ENCODE results near the gene TKFC.

DNA sequence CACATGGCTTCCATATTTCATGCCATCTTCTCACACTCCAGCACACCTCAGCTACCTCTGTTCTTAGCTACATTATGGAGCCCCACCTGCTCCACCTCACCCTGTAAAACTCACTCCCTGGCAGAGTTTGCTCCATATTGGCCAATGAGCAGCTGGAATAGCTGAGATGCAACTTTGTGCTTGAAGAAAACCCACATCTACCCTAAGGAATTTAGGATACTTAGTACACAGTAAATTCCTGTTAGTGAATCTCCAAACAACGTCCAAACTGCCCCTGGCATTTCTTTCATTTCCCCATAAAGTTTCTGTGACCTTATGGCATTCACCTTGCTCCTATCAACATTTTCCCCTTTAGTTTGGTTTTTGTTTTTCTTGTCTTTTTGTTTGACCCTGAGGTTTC, 35.7 kb upstream of the TKFC start:
- TF ChIP-seq POLR2A (IDR thresholded peaks at IDR 0.05; ENCODE audit: low read depth, low read length) (no peak), POLR2AphosphoS5 (IDR thresholded peaks at IDR 0.05; ENCODE audit: low read depth, low read length) (no peak; the same call in 1 of the 2 replicates), SPI1 (IDR thresholded peaks at IDR 0.05; ENCODE audit: low read depth, low read length) (no peak), TAF1 (IDR thresholded peaks at IDR 0.05; ENCODE audit: low read depth, low read length) (no peak)
